ENCODE results near the gene CLCF1.

DNA sequence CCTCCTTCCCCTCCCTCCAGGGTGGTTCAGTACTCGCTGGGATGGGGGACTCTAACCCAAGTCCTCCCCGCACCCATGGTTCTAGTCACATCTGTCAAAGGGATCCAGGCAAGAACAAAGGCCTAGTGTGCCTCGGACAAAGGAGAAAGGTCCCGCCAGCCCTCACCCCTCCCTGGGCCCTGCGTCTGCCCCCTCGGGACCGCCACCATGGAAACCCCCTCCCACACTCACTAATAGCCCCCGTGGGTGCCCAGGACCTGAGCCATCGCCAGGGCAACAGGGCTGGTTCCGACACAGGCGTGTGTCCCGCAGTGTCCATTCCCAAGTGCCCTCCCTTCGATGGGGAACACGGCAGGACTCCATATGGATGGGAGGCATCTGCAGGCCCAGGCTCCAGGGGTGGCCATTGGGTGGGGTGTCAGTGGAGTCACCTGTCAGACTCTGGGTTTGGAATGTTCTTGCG is 37.0 kb upstream of the CLCF1 start:
- TF ChIP-seq, protein P1, sequence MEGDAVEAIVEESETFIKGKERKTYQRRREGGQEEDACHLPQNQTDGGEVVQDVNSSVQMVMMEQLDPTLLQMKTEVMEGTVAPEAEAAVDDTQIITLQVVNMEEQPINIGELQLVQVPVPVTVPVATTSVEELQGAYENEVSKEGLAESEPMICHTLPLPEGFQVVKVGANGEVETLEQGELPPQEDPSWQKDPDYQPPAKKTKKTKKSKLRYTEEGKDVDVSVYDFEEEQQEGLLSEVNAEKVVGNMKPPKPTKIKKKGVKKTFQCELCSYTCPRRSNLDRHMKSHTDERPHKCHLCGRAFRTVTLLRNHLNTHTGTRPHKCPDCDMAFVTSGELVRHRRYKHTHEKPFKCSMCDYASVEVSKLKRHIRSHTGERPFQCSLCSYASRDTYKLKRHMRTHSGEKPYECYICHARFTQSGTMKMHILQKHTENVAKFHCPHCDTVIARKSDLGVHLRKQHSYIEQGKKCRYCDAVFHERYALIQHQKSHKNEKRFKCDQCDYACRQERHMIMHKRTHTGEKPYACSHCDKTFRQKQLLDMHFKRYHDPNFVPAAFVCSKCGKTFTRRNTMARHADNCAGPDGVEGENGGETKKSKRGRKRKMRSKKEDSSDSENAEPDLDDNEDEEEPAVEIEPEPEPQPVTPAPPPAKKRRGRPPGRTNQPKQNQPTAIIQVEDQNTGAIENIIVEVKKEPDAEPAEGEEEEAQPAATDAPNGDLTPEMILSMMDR (IDR thresholded peaks at IDR 0.05) = no peak
- no peak for TF ChIP-seq POLR2A (IDR thresholded peaks at IDR 0.05)
- no peak for TF ChIP-seq EP300 (IDR thresholded peaks at IDR 0.05; ENCODE audit: low read depth)

Measured in transverse colon (tissue), 3 donors.